A673 (cell line): ENCODE data around the gene ONECUT1. TPM values are rescaled to one million over a fixed set of nuclear protein-coding genes. Genes with fewer than 3 reads are reported as not detected.
A peak's percentile ranks its signal among the peaks of the same experiment; 100 is the strongest.

ENCODE experiments used
- BruUV-seq: library from RNA; stranded (reverse); fragments of 400-500 nt; replicated peaks from 2 replicates; lab custom pipeline; 2021; lab: Mats Ljungman, UMichigan
- CTCF ChIA-PET: fragments of 300-600 bp; sonication (Branson Sonifier 250); formaldehyde crosslinking; loops from one replicate; lab custom pipeline; 2022; ENCODE audit warnings: antibody characterized with exemption; lab: Charles Lee
- POLR2A ChIA-PET: fragments of 300-600 bp; sonication (Branson Sonifier 250); formaldehyde crosslinking; loops from one replicate; lab custom pipeline; 2022; ENCODE audit warnings: antibody characterized with exemption; ENCODE audit not compliant: low non-redundant PET; lab: Charles Lee
- DNase-seq: peaks from one replicate; pipeline ENCODE4 v3.0.0-alpha.2; 2015; ENCODE audit warnings: low spot score
- H3K27ac ChIP-seq: fragments of 200-600 bp; sonication (generic); 2 replicates; pipeline ENCODE4 v1.5.1; 2016; ENCODE audit warnings: mixed run types, low read depth, mild to moderate bottlenecking, mixed read lengths, antibody characterized with exemption, low read length; ENCODE audit not compliant: poor library complexity, severe bottlenecking
- H3K27me3 ChIP-seq: fragments of 200-600 bp; sonication (generic); replicated peaks from 2 replicates; pipeline ENCODE4 v1.6.1; 2017; ENCODE audit warnings: mixed run types, low read depth, mild to moderate bottlenecking, mixed read lengths, antibody characterized with exemption, low read length; ENCODE audit not compliant: insufficient read depth, poor library complexity
- H3K36me3 ChIP-seq: fragments of 200-600 bp; sonication (generic); 2 replicates; pipeline ENCODE4 v1.6.1; 2016; ENCODE audit warnings: mixed run types, mild to moderate bottlenecking, mixed read lengths, antibody characterized with exemption, low read length; ENCODE audit not compliant: insufficient read depth, poor library complexity, severe bottlenecking
- H3K4me1 ChIP-seq: fragments of 200-600 bp; sonication (generic); 2 replicates; pipeline ENCODE4 v1.6.1; 2017; ENCODE audit warnings: mixed run types, mild to moderate bottlenecking, mixed read lengths, antibody characterized with exemption, low read length; ENCODE audit not compliant: insufficient read depth, poor library complexity, severe bottlenecking
- H3K4me3 ChIP-seq: fragments of 200-600 bp; sonication (generic); 2 replicates; pipeline ENCODE4 v1.5.1; 2016; ENCODE audit warnings: low read depth, mixed run types, mild to moderate bottlenecking, mixed read lengths, low read length; ENCODE audit not compliant: poor library complexity, severe bottlenecking
- H3K9me3 ChIP-seq: fragments of 200-600 bp; sonication (generic); 2 replicates; pipeline ENCODE4 v1.6.1; 2016; ENCODE audit warnings: mixed run types, low read depth, mild to moderate bottlenecking, mixed read lengths, antibody characterized with exemption, low read length; ENCODE audit not compliant: poor library complexity, severe bottlenecking
- CTCF ChIP-seq: fragments of 300-800, 200-600 bp; sonication (generic); conservative IDR thresholded peaks from 2 replicates; pipeline ENCODE4 v1.5.1; 2017; ENCODE audit warnings: low read depth, mild to moderate bottlenecking, antibody characterized with exemption, low read length, moderate library complexity, mixed read lengths
- EZH2 ChIP-seq: fragments of 200-600 bp; sonication (generic); IDR thresholded peaks from 2 replicates; pipeline ENCODE4 v1.6.1; 2017; ENCODE audit warnings: borderline replicate concordance, low read depth, mild to moderate bottlenecking, mixed read lengths, antibody characterized with exemption, low read length; ENCODE audit not compliant: poor library complexity, severe bottlenecking
- intact Hi-C: fragments of 100-400 bp; cut with micrococcal nuclease; formaldehyde crosslinking; loops from one replicate; pipeline ENCODE4 v1.10.0; 2022; ENCODE audit not compliant: unreplicated experiment
- total RNA-seq: library from RNA; stranded (reverse); gene quantifications from 2 replicates; pipeline ENCODE4 v1.2.3, GENCODE V29; 2021

ONECUT1 gene
- total RNA-seq, 1 experiment from 2014 or later, result not detected

GRCh38 chr15:52803467-52804306 lies 13.6 kb upstream of the ONECUT1 start:
- intact Hi-C loops, result no loop called here
- ChIA-PET POLR2A (no interaction called here), CTCF (no interaction called here)
- Histone ChIP-seq H3K27me3 (peaks cover 100% of the 10 kb centered on the region), H3K36me3 (no peaks in the 10 kb centered on the region), H3K4me1 (no peaks in the 10 kb centered on the region), H3K27ac (no peak overlapping the region), H3K9me3 (no peaks in the 10 kb centered on the region), H3K4me3 (no peak overlapping the region)
- DNase-seq, result no peak
- BruUV-seq, result no TSS peak
- TF ChIP-seq EZH2 (peak; percentile 79), CTCF (no peak)

- Histone ChIP-seq H3K4me3 (no peak overlapping the region), H3K4me1 (no peaks in the 10 kb centered on the region), H3K36me3 (no peaks in the 10 kb centered on the region), H3K27ac (no peak overlapping the region), H3K9me3 (no peaks in the 10 kb centered on the region), H3K27me3 (peaks cover 100% of the 10 kb centered on the region)
- POLR2A ChIA-PET, result no interaction called here
- intact Hi-C loops, result no loop called here
- CTCF ChIA-PET, result no interaction called here
- DNase-seq, result no peak
- BruUV-seq, result no TSS peak
- no peak for TF ChIP-seq CTCF
- no peak for TF ChIP-seq EZH2
Observed at GRCh38 chr15:52803108-52803466, 13.0 kb upstream of the ONECUT1 start.

GRCh38 chr15:52802110-52802509 lies 12.0 kb upstream of the ONECUT1 start:
- no peak overlapping the region for H3K27ac ChIP-seq
- H3K36me3 ChIP-seq, result no peaks in the 10 kb centered on the region
- no peak for TF ChIP-seq EZH2
- no peak for TF ChIP-seq CTCF
- no peaks in the 10 kb centered on the region for H3K9me3 ChIP-seq
- no peaks in the 10 kb centered on the region for H3K4me1 ChIP-seq
- H3K4me3 ChIP-seq, result no peak overlapping the region
- intact Hi-C loops, result no loop called here
- ChIA-PET POLR2A (no interaction called here), CTCF (interaction anchor here (0.8 kb wide), 1 partner anchor 18 kb away, joined by 3 read pairs; no protein-coding TSS in a partner anchor)
- H3K27me3 ChIP-seq, result peaks cover 100% of the 10 kb centered on the region
- no peak for DNase-seq
- BruUV-seq, result no TSS peak
